DMS153 treated with DMSO at 0.1 percent for 48 hours (cell line): Measurements from ENCODE around the gene ARL6IP1.
"Not testable (repeated sequence)": the region's sequence is repeated elsewhere in the genome, so short reads cannot be mapped to it uniquely, and the experiment has no call there.

Experiments
- DNase-seq: peaks from one replicate; lab custom pipeline; 2025; ENCODE audit not compliant: unreplicated experiment; lab: John Stamatoyannopoulos, UW

ARL6IP1 gene

GRCh38 chr16:18762713-18763112 is 38.6 kb downstream of the ARL6IP1 start:
- not testable (repeated sequence) for DNase-seq

GRCh38 chr16:18759598-18760520 is 41.5 kb downstream of the ARL6IP1 start:
- DNase-seq, result peak; percentile 19

GRCh38 chr16:18757960-18758660 is 43.2 kb downstream of the ARL6IP1 start:
- not testable (repeated sequence) for DNase-seq

GRCh38 chr16:18756639-18757038 is 44.7 kb downstream of the ARL6IP1 start:
- not testable (repeated sequence) for DNase-seq

- not testable (repeated sequence) for DNase-seq
Observed at GRCh38 chr16:18742870-18743269, 58.5 kb downstream of the ARL6IP1 start.
